Spleen (tissue), 7 donors: ENCODE data around the gene ABCA10.

Experiments used
- POLR2A ChIP-seq, 3 donors: fragments of 450-650 bp; IDR thresholded peaks; one replicate each; pipeline ENCODE4 v1.5.1; 2017; ENCODE audit warnings: antibody characterized with exemption in 3 of 3, mild to moderate bottlenecking in 1 of 3
- POLR2AphosphoS5 ChIP-seq, 3 donors: sonication (generic); formaldehyde crosslinking; IDR thresholded peaks; one replicate each; pipeline ENCODE4 v1.5.1; 2017; ENCODE audit warnings: antibody characterized with exemption in 3 of 3
- TF ChIP-seq, protein P1 (sequence below), 11 experiments: fragments of 200-600 bp in 7 of 11; fragments of 450-650 bp in 4 of 11; sonication (generic) in 4 of 11; IDR thresholded peaks in 8 of 11; conservative IDR thresholded peaks in 3 of 11; 1 replicate in 7 of 11; 2 replicates in 4 of 11; pipeline versions ENCODE4 v1.4.0 to v1.8.0; 2016 to 2021; ENCODE audit warnings: antibody characterized with exemption in 11 of 11, inconsistent platforms in 4 of 11, mild to moderate bottlenecking in 1 of 11
- donor health status: DM: no; HTN: no; CAD: no; lungs with moderate emphysema.
- donor health status: DM: no; HTN: no; CAD: no.
- donor health status: DM: no; HTN: no; CAD: no.

DNA sequence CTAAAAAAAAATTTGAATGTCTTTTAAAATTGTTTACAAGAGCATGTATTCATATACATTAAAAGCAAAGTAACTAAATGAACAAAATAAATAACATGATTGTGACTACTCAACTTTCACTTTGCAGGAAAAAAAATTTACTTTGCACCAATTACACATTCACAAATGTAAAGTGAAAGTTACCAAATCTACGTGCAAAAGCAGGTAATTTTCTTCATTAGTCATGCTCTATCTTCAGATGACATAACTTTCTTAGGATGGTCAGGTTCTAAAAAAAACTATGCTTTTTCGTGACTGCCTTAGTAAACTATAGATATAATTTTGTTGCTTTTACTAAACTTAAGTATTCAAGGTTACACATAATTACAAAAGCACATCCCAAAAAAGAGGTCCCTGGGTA lies 17.0 kb upstream of the ABCA10 start:
- TF ChIP-seq, protein P1, sequence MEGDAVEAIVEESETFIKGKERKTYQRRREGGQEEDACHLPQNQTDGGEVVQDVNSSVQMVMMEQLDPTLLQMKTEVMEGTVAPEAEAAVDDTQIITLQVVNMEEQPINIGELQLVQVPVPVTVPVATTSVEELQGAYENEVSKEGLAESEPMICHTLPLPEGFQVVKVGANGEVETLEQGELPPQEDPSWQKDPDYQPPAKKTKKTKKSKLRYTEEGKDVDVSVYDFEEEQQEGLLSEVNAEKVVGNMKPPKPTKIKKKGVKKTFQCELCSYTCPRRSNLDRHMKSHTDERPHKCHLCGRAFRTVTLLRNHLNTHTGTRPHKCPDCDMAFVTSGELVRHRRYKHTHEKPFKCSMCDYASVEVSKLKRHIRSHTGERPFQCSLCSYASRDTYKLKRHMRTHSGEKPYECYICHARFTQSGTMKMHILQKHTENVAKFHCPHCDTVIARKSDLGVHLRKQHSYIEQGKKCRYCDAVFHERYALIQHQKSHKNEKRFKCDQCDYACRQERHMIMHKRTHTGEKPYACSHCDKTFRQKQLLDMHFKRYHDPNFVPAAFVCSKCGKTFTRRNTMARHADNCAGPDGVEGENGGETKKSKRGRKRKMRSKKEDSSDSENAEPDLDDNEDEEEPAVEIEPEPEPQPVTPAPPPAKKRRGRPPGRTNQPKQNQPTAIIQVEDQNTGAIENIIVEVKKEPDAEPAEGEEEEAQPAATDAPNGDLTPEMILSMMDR (IDR thresholded peaks at IDR 0.05 in 8 of 11, conservative IDR thresholded peaks at IDR 0.05 in 3 of 11): no peak
- TF ChIP-seq POLR2A (IDR thresholded peaks at IDR 0.05): no peak
- TF ChIP-seq POLR2AphosphoS5 (IDR thresholded peaks at IDR 0.05): no peak
